HT-29 (cell line): Measurements from ENCODE around the gene CHRNB1. TPM values are rescaled to one million over a fixed set of nuclear protein-coding genes. Genes with fewer than 3 reads are reported as not detected.

Experiments used
- DNase-seq: peaks from one replicate; pipeline ENCODE4 v3.0.0-alpha.2; 2015; ENCODE audit warnings: low spot score
- total RNA-seq: library from RNA; depleted of rRNA; stranded (reverse); fragments of >200 nt; shearing (Covaris generic); gene quantifications from 2 replicates; pipeline ENCODE4 v1.2.3, GENCODE V29; 2014

CHRNB1 gene
- total RNA-seq, 1 experiment from 2014 or later, result 1.6 TPM

GRCh38 chr17:7437369-7437863 is 7.4 kb upstream of the CHRNB1 start:
- no peak for DNase-seq

- DNase-seq, result no peak
Measured at GRCh38 chr17:7437950-7438614, 6.8 kb upstream of the CHRNB1 start.

GRCh38 chr17:7438656-7439460 is 6.0 kb upstream of the CHRNB1 start:
- no peak for DNase-seq

- DNase-seq, result no peak
Measured at GRCh38 chr17:7439462-7440112, 5.3 kb upstream of the CHRNB1 start, which contains the start of gene FGF11. Gene FGF11, plus strand, starts transcription at chr17:7439512. Its CDS starts 109 bp downstream, at chr17:7439621.

- no peak for DNase-seq
Measured at GRCh38 chr17:7440113-7440833, 4.6 kb upstream of the CHRNB1 start.

- no peak for DNase-seq
Measured at GRCh38 chr17:7440834-7441195, 4.0 kb upstream of the CHRNB1 start.

GRCh38 chr17:7441266-7441665 is 3.6 kb upstream of the CHRNB1 start:
- DNase-seq, result no peak

- DNase-seq, result no peak
Measured at GRCh38 chr17:7442142-7442541, 2.7 kb upstream of the CHRNB1 start.

- DNase-seq, result no peak
Measured at GRCh38 chr17:7443499-7444485, 1.1 kb upstream of the CHRNB1 start.

- peak; percentile 54 for DNase-seq
Measured at GRCh38 chr17:7445619-7445968, 733 bp downstream of the CHRNB1 start.

- no peak for DNase-seq
Measured at GRCh38 chr17:7448461-7448860, 3.6 kb downstream of the CHRNB1 start.

GRCh38 chr17:7459961-7460545 is 15.2 kb downstream of the CHRNB1 start:
- no peak for DNase-seq

- DNase-seq, result no peak
Measured at GRCh38 chr17:7460850-7461660, 16.2 kb downstream of the CHRNB1 start.

GRCh38 chr17:7462474-7463371 is 17.9 kb downstream of the CHRNB1 start:
- DNase-seq, result no peak

GRCh38 chr17:7463372-7463846 is 18.5 kb downstream of the CHRNB1 start:
- no peak for DNase-seq

- no peak for DNase-seq
Measured at GRCh38 chr17:7464081-7464480, 19.2 kb downstream of the CHRNB1 start.

- no peak for DNase-seq
Measured at GRCh38 chr17:7465597-7466275, 20.9 kb downstream of the CHRNB1 start.

- no peak for DNase-seq
Measured at GRCh38 chr17:7466318-7466638, 21.4 kb downstream of the CHRNB1 start.
